ENCODE results near the gene HAUS3.
"Not testable (repeated sequence)": the region's sequence is repeated elsewhere in the genome, so short reads cannot be mapped to it uniquely, and the experiment has no call there.

The HAUS3 gene

GRCh38 chr4:2275546-2276251 is 33.8 kb upstream of the HAUS3 start:
- TF ChIP-seq CTCF (IDR thresholded peaks at IDR 0.05; ENCODE audit: low read depth, low read length) = no peak
- no peak for DNase-seq (ENCODE audit: low read depth in 2 of 2)
- no peak overlapping the region for H3K4me3 ChIP-seq (replicated peaks in 1 of 2; ENCODE audit: low read depth in 2 of 2, low read length in 2 of 2)

- H3K4me3 ChIP-seq (replicated peaks in 1 of 2; ENCODE audit: low read depth in 2 of 2, low read length in 2 of 2); DNase-seq (ENCODE audit: low read depth in 2 of 2): not testable (repeated sequence)
These were observed 33.1 kb upstream of the HAUS3 start for GRCh38 chr4:2275044-2275397.

DNA sequence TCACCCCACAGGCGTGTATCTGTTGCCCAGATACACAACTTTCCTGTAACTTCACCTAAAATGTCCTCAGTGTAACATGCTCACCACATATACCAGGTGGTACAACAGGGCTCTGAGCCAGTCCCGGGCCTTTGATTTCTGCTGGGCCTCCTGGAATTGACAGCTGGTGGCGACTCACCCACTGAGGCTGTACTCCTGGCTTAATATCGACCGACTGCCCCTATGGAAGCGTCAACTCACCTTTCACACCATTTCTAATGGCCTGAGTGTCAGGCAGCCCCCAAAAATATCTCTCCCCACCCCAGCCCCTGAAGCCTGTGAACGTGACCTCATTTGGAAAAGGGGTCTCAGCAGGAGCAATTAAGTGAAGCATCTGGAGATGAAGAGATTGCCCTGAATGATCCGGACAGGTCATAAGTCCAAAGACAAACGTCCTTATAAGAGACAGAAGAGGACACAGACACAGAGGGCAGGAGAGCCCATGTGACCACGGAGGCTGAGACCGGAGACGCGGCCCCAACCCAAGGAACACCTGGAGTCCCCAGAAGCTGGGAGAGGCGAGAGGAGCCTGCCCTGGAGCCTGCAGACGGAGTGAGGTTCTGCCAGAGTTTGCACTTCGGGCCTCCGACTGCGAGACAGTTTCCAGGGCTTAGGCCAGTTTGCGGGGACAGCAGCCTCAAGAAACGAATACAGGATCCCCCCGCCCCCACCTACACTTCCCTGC is 32.6 kb upstream of the HAUS3 start:
- H3K4me3 ChIP-seq (replicated peaks in 1 of 2; ENCODE audit: low read depth in 2 of 2, low read length in 2 of 2) = no peak overlapping the region

DNA sequence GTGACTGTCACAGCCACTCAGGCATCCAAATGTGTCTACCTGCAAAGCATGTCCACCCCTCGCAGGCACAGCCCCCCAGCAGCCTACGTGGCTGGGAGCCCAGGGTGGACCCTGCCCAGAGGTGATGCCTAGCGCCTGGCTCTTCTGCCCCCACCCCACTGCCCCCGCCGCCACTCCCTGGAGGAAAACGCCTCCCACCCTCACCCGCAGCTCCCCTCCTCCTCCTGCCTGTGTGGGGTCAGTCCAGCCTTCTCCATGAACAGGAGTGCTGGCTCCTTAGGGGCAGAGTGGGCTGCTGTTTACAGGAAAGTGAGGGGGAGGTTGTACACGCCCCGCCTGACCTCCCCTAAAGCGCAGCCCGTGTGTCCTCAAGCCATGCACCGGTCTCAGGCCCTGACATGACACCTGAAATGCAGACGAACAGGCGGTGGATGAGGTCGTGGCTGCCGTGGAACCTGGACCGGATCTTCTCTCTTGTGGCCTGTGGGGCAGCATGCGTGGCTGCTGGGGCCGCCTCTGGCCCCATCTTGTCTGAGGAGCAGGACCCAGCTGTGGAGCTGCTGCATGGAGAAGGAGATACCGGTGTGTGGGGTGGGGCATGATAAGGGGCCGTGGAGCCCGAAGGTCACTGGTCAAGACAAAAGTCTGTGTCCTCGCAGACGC is 31.9 kb upstream of the HAUS3 start:
- no peak for DNase-seq (ENCODE audit: low read depth in 2 of 2)
- no peak overlapping the region for H3K4me3 ChIP-seq (replicated peaks in 1 of 2; ENCODE audit: low read depth in 2 of 2, low read length in 2 of 2)
- no peak for TF ChIP-seq CTCF (IDR thresholded peaks at IDR 0.05; ENCODE audit: low read depth, low read length)

More for the DNA sequence above, 32.6 kb upstream of the HAUS3 start:
- no peak for DNase-seq (ENCODE audit: low read depth in 2 of 2)
- no peak for TF ChIP-seq CTCF (IDR thresholded peaks at IDR 0.05; ENCODE audit: low read depth, low read length)

DNA sequence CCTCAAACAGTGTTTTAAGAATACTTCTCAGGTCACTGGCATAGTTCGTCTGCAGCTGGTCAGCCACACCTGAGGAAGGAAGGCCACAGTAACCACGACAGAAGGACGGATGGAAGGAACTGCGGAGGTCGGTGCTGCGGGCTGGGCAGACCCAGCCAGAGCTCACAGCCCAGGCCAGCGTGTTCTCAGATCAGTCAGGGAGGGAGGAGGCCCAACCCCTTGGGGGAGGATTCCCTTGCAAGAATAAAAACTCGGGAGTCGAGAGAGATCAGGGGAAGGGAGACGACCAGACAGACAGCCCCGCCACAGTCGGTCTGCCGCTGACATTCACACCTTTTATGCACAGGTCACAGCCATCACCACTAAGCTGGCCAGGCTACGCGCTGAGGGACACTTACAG is 31.3 kb upstream of the HAUS3 start:
- no peak for TF ChIP-seq CTCF (IDR thresholded peaks at IDR 0.05; ENCODE audit: low read depth, low read length)
- H3K4me3 ChIP-seq (replicated peaks in 1 of 2; ENCODE audit: low read depth in 2 of 2, low read length in 2 of 2) = no peak overlapping the region
- DNase-seq (ENCODE audit: low read depth in 2 of 2) = no peak

GRCh38 chr4:2272828-2273120 is 30.9 kb upstream of the HAUS3 start:
- no peak for TF ChIP-seq CTCF (IDR thresholded peaks at IDR 0.05; ENCODE audit: low read depth, low read length)
- H3K4me3 ChIP-seq (replicated peaks in 1 of 2; ENCODE audit: low read depth in 2 of 2, low read length in 2 of 2) = no peak overlapping the region
- no peak for DNase-seq (ENCODE audit: low read depth in 2 of 2)

DNA sequence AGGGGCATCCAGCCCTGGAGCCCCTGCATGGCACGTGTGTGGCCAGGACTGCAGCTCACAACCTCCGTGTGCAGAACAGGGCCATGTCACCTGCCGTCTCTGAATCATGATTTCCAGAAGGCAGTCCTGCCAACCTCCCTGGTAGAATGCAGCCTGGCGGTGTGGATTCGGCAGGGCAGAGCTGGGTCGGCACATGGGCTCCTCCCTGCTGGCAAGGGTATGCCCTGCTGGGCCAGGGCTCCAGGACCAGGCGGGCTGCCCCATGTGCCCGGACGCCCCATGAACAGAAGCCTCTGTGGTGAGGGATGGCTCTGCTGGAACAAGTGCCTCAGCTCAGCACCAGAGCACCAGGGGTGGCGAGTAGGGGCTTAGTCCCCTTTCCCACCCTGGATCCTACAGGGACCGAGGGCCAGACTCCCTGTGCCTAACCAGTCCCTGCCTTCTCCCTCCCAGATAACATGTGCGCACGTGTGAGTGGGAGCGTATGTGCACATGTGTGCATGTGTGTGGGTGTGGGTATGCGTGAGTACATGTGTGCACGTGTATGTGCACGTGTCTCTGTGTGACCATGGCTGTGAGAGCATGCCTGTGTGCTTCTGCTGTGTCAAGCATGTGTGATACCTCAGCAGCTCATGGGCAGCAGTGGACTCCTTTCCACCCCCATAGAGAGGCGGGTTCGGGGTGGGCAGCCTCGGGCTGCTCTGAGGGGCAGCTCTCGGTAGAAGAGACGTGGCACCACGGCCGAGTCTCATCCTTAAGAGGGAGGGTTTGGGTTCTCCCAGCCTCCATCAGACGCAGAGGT is 30.3 kb upstream of the HAUS3 start:
- DNase-seq (ENCODE audit: low read depth in 2 of 2) = no peak
- TF ChIP-seq CTCF (IDR thresholded peaks at IDR 0.05; ENCODE audit: low read depth, low read length) = no peak
- no peak overlapping the region for H3K4me3 ChIP-seq (replicated peaks in 1 of 2; ENCODE audit: low read depth in 2 of 2, low read length in 2 of 2)
